NCI-H82 (cell line): ENCODE data around the gene IFI44L.

Experiments used
- DNase-seq: peaks from one replicate; lab custom pipeline; 2025; lab: John Stamatoyannopoulos, UW

The IFI44L gene

GRCh38 chr1:78641558-78641957 lies 21.3 kb downstream of the IFI44L start:
- no peak for DNase-seq

GRCh38 chr1:78645723-78646122 lies 25.5 kb downstream of the IFI44L start:
- DNase-seq = no peak

- DNase-seq = no peak
These were observed 27.0 kb downstream of the IFI44L start for GRCh38 chr1:78647238-78647637.

- DNase-seq = peak; percentile 35
These were observed 29.4 kb downstream of the IFI44L start, which contains the start of gene IFI44 for GRCh38 chr1:78649628-78650027. Gene IFI44, plus strand, starts transcription at chr1:78649831. Its CDS starts 365 bp downstream, at chr1:78650196.

DNA sequence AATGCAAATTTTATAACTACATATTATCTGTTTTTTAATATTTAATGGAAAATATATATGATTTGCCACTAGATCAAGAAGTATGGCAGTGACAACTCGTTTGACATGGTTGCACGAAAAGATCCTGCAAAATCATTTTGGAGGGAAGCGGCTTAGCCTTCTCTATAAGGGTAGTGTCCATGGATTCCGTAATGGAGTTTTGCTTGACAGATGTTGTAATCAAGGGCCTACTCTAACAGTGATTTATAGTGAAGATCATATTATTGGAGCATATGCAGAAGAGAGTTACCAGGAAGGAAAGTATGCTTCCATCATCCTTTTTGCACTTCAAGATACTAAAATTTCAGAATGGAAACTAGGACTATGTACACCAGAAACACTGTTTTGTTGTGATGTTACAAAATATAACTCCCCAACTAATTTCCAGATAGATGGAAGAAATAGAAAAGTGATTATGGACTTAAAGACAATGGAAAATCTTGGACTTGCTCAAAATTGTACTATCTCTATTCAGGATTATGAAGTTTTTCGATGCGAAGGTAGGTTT lies 29.9 kb downstream of the IFI44L start:
- DNase-seq = peak; percentile 40

- DNase-seq = no peak
These were observed 31.0 kb downstream of the IFI44L start for GRCh38 chr1:78651241-78651640.

DNA sequence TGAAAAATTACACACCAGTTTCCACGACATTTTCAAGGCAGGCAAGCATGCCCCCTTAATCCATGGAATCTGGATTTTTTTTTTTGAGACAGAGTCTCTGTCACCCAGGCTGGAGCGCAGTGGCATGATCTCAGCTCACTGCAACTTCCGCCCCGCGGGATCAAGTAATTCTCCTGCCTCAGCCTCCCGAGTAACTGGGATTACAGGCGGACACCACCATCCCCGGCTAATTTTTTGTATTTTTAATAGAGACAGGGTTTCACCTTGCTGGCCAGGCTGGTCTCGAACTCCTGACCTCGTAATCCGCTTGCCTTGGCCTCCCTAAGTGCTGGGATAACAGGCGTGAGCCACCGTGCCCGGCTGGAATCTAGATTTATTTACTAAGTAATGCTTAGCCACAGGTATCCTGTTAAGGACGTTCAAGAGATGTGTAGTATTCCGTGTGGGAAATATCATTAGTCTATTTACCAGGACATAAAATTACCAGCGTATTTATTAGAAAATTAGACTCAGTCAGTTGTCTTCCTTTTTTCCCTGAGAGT lies 31.8 kb downstream of the IFI44L start:
- DNase-seq = no peak

GRCh38 chr1:78658901-78659300 lies 38.7 kb downstream of the IFI44L start:
- DNase-seq = no peak

- DNase-seq = no peak
These were observed 43.7 kb downstream of the IFI44L start for GRCh38 chr1:78663923-78664322.

- DNase-seq = no peak
These were observed 44.5 kb downstream of the IFI44L start for GRCh38 chr1:78664763-78665162.

DNA sequence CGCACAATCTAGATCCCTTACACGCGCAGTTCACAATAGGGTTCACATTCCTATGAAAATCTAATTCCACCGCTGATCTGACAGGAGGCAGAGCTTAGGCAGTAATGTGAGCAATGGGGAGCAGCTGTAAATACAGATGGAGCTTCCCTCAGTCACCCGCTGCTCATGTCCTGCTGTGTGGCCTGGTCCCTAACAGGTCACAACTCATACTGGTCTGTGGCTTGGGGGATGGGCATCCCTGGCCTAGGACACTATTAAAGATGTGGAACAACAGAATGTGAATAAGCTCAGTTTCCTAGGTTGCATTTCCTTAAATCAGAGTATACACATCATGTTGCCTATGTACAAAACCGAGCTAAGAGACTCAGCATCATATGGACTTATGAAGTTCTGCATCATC lies 45.6 kb downstream of the IFI44L start:
- no peak for DNase-seq

DNA sequence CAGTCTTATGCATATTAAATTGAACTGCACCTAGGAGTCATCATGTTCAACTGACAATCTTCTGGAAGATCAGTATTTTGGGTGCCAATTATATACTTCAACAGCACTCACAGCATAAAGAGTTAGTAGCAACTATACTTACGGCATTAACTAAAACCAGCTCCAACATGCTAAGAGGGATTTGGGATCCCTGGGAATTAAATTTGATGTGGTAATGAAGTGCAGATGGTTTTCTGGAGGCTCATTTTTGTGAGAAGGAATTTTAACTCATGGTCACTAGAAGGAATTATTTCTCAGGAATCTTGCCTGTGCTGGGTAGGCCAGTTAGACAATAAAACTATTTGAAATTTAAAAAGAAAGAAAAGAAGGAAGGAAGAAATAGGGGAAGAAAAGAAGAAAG lies 47.7 kb downstream of the IFI44L start:
- DNase-seq = peak; percentile 69

- DNase-seq = peak; percentile 84
These were observed 48.2 kb downstream of the IFI44L start for GRCh38 chr1:78668427-78668826.

DNA sequence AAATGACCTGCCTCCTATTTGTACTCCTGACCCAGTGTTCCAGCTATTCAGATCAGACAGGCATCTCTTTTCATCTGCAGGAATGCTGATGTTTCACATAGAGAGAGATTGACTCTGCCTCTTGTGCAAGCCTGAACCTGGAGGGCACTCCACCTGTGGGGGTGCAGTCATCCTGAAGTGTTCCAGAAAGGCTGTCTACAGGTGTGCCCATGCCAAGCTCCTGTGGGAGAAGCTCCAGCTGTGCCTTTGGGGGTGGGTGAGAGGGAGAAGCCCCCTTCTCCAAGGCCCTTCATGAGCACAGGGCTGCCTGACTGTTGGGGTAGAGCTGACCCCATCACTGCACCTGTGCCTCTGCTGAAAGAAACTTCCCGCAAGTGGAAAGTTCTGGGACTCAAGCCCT lies 52.2 kb downstream of the IFI44L start:
- DNase-seq = no peak

DNA sequence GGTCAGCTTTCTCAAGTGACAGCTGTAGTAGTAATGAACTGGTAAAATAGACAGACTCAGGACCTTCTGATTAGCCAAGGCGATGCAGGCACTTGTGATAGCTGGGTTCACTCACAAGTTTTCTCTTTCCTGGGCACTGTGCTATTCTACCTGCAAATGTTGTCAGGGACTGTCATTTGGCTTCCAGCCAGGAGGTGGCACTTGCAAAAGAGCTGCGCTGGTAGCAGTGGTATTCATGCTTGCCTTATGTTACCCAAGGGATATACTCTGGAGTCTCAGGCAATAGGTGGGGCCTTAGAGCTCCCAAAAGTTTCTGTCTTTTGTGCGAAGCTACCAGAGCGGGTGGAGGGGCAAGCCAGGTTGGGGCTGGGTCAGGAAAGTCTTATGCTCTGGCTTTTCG lies 52.9 kb downstream of the IFI44L start:
- DNase-seq = peak; percentile 58

GRCh38 chr1:78676347-78676982 lies 56.2 kb downstream of the IFI44L start:
- DNase-seq = peak; percentile 88

- no peak for DNase-seq
These were observed 56.7 kb downstream of the IFI44L start for GRCh38 chr1:78676993-78677392.

GRCh38 chr1:78677788-78678187 lies 57.5 kb downstream of the IFI44L start:
- DNase-seq = no peak

GRCh38 chr1:78678324-78678723 lies 58.1 kb downstream of the IFI44L start:
- no peak for DNase-seq

- DNase-seq = no peak
These were observed 61.0 kb downstream of the IFI44L start for GRCh38 chr1:78681265-78681664.

- DNase-seq = no peak
These were observed 62.2 kb downstream of the IFI44L start for GRCh38 chr1:78682496-78682895.

DNA sequence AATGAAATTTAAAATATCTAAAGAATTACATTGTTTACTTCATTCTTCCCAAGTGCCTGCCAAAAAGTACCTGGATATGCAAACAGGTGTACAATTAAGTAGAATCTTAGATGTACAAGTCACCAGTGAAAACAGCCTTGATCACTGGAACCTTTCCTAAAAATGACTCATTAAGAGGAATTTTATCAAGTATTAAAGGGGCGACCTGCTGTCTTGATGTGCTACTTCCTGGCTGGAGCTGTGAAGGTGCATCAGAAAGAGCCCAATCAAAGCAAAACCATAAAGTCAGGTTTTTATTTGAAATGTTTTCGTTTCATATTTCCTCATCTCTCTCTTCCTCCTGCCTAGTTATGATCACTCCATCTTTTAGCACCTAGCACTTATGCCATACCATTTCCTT lies 62.8 kb downstream of the IFI44L start:
- DNase-seq = no peak

DNA sequence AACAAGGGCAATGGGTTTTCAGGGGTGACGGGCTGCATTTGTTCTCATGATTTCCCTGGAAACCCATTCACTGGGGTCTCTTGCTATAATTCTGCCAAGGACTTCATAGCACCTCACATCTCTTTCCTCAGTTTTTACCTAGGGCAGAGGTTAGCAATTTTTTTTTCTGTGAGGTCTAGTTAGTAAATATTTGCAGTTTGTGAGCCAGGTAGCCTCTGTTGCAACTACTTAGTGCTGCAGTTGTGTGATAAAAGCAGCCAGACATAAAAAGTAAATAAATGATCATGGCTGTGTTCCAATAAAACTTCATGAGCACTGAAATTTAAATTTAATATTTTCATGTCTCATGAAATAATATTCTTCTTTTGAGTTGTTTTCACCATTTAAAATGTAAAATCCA lies 67.1 kb downstream of the IFI44L start:
- no peak for DNase-seq

DNA sequence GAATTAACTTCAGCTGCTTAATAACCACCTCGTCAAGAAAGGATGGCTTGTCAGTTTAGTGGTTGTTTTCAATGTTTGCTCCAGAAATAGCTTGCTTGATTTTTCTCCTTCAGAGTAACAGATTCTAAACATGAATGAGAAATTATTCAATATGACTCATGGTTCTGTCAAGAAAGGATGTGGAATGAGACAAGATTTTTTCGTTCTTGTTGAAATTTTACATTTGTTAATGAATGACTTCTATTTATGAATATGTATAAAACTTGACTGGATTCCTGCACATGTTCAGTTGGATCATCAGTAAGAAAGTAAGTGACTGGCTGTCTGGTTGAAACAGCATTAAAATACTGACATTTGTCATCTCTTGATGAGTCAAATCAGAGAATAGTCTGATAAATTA lies 67.7 kb downstream of the IFI44L start:
- DNase-seq = no peak
